ENCODE data around the gene SCOC. TPM values are rescaled to one million over a fixed set of nuclear protein-coding genes. Genes with fewer than 3 reads are reported as not detected.

SCOC gene
- total and polyA plus RNA-seq, 2 of the 13 experiments (the other 11 are each of a cell fraction or from before 2014, with no cell fraction given) = 43.8 to 65.2 TPM

DNA sequence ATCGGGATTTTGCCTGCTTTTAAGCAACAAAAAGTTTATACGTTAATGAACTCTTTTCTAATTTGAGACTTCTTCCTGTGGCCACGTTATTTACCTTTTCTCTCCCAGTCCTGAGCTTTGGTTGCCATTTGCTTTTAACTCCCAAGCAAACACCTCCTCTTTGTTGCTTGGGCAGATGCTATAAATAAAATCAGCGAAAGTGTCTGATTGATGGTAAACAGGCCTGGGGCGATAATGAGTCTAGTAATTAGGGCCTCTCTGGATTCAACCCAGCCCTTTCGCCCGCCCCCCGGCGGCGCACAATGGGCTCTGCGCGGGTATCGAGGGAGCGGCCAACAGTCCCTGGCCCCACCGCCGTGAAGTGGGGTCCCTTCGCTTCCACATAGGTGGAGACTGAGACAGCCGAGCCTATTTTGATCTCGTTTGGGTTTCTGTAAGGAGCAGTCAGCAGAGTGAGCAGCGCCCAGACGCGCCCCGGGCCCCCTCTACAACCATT, 53.2 kb downstream of the SCOC start (continued):
- no peak for TF ChIP-seq THAP7 (CRISPR knock-in tag; IDR thresholded peaks at IDR 0.05)
- no peak; the same call in 1 of the 2 replicates for TF ChIP-seq SNAI1 (CRISPR knock-in tag; IDR thresholded peaks at IDR 0.05; ENCODE audit: borderline replicate concordance)
- TF ChIP-seq FOXC1 (CRISPR knock-in tag; IDR thresholded peaks at IDR 0.05; ENCODE audit: borderline replicate concordance) = no peak
- TF ChIP-seq SMC3 (IDR thresholded peaks at IDR 0.05; ENCODE audit: low read length) = no peak
- no peak for TF ChIP-seq MEIS1 (CRISPR knock-in tag; IDR thresholded peaks at IDR 0.05; ENCODE audit: borderline replicate concordance)
- no peak for TF ChIP-seq ZNF318 (CRISPR knock-in tag; IDR thresholded peaks at IDR 0.05)
- no peak for TF ChIP-seq ZNF484 (CRISPR knock-in tag; IDR thresholded peaks at IDR 0.05; ENCODE audit: borderline replicate concordance, low read depth)
- TF ChIP-seq ZNF546 (CRISPR knock-in tag; conservative IDR thresholded peaks at IDR 0.05) = no peak
- no peak for TF ChIP-seq ZNF569 (CRISPR knock-in tag; IDR thresholded peaks at IDR 0.05; ENCODE audit: borderline replicate concordance)
- TF ChIP-seq, protein P1, sequence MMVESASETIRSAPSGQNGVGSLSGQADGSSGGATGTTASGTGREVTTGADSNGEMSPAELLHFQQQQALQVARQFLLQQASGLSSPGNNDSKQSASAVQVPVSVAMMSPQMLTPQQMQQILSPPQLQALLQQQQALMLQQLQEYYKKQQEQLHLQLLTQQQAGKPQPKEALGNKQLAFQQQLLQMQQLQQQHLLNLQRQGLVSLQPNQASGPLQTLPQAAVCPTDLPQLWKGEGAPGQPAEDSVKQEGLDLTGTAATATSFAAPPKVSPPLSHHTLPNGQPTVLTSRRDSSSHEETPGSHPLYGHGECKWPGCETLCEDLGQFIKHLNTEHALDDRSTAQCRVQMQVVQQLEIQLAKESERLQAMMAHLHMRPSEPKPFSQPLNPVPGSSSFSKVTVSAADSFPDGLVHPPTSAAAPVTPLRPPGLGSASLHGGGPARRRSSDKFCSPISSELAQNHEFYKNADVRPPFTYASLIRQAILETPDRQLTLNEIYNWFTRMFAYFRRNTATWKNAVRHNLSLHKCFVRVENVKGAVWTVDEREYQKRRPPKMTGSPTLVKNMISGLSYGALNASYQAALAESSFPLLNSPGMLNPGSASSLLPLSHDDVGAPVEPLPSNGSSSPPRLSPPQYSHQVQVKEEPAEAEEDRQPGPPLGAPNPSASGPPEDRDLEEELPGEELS (CRISPR knock-in tag; IDR thresholded peaks at IDR 0.05) = peak; percentile 24; the same call in 1 of the 2 replicates
- TF ChIP-seq, protein P2, sequence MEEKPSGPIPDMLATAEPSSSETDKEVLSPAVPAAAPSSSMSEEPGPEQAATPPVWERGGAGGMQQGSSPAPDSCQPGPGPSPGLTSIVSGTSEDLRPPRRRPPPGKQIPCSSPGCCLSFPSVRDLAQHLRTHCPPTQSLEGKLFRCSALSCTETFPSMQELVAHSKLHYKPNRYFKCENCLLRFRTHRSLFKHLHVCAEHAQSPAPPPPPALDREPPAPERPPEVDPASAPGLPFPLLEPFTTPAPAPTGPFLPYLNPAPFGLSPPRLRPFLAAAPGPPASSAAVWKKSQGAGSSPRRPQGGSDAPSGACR (CRISPR knock-in tag; IDR thresholded peaks at IDR 0.05) = peak; percentile 18; the same call in 1 of the 2 replicates
- TF ChIP-seq, protein P3, sequence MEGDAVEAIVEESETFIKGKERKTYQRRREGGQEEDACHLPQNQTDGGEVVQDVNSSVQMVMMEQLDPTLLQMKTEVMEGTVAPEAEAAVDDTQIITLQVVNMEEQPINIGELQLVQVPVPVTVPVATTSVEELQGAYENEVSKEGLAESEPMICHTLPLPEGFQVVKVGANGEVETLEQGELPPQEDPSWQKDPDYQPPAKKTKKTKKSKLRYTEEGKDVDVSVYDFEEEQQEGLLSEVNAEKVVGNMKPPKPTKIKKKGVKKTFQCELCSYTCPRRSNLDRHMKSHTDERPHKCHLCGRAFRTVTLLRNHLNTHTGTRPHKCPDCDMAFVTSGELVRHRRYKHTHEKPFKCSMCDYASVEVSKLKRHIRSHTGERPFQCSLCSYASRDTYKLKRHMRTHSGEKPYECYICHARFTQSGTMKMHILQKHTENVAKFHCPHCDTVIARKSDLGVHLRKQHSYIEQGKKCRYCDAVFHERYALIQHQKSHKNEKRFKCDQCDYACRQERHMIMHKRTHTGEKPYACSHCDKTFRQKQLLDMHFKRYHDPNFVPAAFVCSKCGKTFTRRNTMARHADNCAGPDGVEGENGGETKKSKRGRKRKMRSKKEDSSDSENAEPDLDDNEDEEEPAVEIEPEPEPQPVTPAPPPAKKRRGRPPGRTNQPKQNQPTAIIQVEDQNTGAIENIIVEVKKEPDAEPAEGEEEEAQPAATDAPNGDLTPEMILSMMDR (CRISPR knock-in tag; IDR thresholded peaks at IDR 0.05) = peak; percentile 43; the same call in 1 of the 2 replicates
- no peak; the same call in 1 of the 2 replicates for TF ChIP-seq ZNF547 (CRISPR knock-in tag; IDR thresholded peaks at IDR 0.05)
- TF ChIP-seq ZBTB7A (CRISPR knock-in tag; IDR thresholded peaks at IDR 0.05) = no peak
- TF ChIP-seq JARID2 (CRISPR knock-in tag; IDR thresholded peaks at IDR 0.05; ENCODE audit: insufficient replicate concordance) = no peak
- no peak for TF ChIP-seq CENPT (CRISPR knock-in tag; IDR thresholded peaks at IDR 0.05; ENCODE audit: low read depth)
